GM21786 (cell line): ENCODE measurements around the gene TFF1.

Experiments
- ATAC-seq: cut with Tn5 transposase; IDR thresholded peaks from one replicate; pipeline ENCODE4 v1.9.1; 2021; ENCODE audit not compliant: unreplicated experiment

TFF1 gene

GRCh38 chr21:42319851-42320572, 46.3 kb downstream of the TFF1 start:
- ATAC-seq, result no peak

GRCh38 chr21:42319376-42319775, 47.0 kb downstream of the TFF1 start:
- ATAC-seq, result no peak

- no peak for ATAC-seq
Measured at GRCh38 chr21:42317826-42318746, 48.2 kb downstream of the TFF1 start.

GRCh38 chr21:42317341-42317741, 49.0 kb downstream of the TFF1 start:
- ATAC-seq, result no peak

GRCh38 chr21:42316891-42317290, 49.4 kb downstream of the TFF1 start:
- no peak for ATAC-seq

GRCh38 chr21:42315296-42315891, 50.9 kb downstream of the TFF1 start, which contains the start of gene TFF3:
TFF3 (minus strand) TSS chr21:42315409; CDS start chr21:42315374, 35 bp downstream.
- no peak for ATAC-seq

- ATAC-seq, result no peak
Measured at GRCh38 chr21:42314616-42315295, 51.6 kb downstream of the TFF1 start.

- ATAC-seq, result no peak
Measured at GRCh38 chr21:42313501-42313969, 52.8 kb downstream of the TFF1 start.

GRCh38 chr21:42312626-42313104, 53.7 kb downstream of the TFF1 start:
- ATAC-seq, result no peak
